NB4 (cell line): ENCODE measurements around the gene TNKS1BP1.

Experiments
- MYC ChIP-seq: IDR thresholded peaks from 2 replicates; pipeline ENCODE4 v1.6.1; 2011; ENCODE audit warnings: low read depth, low read length
- POLR2A ChIP-seq: IDR thresholded peaks from 2 replicates; pipeline ENCODE4 v1.6.1; 2011; ENCODE audit warnings: mild to moderate bottlenecking; ENCODE audit not compliant: insufficient read length; ENCODE audit errors: extremely low read depth
- TF ChIP-seq, protein P1 (sequence below): IDR thresholded peaks from one replicate; pipeline ENCODE4 v1.5.1; 2012; ENCODE audit warnings: low read depth, low read length
- TF ChIP-seq, protein P2 (sequence below): IDR thresholded peaks from 2 replicates; pipeline ENCODE4 v1.6.1; 2011; ENCODE audit warnings: low read depth, low read length

DNA sequence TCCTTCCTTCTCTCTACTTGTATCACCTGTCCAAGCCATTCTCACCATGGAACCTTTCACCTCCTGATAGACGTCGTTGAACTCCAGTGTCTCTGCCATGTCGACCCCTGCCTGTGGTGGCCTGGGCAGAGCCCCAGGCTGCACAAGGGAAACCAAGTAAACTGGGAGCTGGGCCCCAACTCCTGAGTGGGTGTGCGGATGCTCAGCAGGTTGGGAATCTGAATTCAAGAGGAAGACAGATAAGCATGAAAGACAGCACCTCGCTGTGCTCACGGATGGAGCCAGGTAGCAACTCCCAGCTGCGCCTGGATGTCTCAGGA lies 10.2 kb upstream of the TNKS1BP1 start:
- TF ChIP-seq, protein P1, sequence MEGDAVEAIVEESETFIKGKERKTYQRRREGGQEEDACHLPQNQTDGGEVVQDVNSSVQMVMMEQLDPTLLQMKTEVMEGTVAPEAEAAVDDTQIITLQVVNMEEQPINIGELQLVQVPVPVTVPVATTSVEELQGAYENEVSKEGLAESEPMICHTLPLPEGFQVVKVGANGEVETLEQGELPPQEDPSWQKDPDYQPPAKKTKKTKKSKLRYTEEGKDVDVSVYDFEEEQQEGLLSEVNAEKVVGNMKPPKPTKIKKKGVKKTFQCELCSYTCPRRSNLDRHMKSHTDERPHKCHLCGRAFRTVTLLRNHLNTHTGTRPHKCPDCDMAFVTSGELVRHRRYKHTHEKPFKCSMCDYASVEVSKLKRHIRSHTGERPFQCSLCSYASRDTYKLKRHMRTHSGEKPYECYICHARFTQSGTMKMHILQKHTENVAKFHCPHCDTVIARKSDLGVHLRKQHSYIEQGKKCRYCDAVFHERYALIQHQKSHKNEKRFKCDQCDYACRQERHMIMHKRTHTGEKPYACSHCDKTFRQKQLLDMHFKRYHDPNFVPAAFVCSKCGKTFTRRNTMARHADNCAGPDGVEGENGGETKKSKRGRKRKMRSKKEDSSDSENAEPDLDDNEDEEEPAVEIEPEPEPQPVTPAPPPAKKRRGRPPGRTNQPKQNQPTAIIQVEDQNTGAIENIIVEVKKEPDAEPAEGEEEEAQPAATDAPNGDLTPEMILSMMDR: no peak
- TF ChIP-seq POLR2A (no peak), MYC (no peak)
- TF ChIP-seq, protein P2, sequence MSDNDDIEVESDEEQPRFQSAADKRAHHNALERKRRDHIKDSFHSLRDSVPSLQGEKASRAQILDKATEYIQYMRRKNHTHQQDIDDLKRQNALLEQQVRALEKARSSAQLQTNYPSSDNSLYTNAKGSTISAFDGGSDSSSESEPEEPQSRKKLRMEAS: no peak
